NCI-H526 (cell line): Measurements from ENCODE around the gene TMC7.

ENCODE experiments used
- DNase-seq, 2 experiments: peaks; one replicate each; lab custom pipeline; 2025; lab: John Stamatoyannopoulos, UW

The TMC7 gene

DNA sequence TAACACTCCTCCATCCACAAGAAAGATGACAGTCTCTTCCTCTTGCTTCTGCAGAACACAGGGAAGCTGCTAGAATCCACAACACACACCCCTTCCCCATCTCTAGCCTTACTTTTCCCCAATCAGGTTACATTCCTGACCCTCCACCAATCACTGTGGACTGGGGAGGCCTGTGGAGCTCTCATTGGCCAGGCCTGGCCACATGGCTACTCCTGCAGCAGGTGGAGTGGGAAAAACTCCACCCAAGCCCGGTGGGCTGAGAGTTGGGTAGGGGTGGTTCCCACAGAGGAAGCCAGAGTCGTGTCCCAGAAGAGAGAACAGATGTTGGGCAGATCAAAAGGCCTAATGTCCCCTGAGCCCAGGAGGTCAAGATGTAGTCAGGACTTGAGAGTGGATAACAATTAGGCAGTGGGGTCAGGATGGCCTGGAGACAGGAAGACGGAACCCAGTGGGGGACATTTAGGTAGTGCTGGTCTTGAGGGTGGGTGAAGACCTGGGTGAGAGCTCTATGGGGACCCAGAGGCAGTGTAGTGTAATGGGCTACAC lies 105.7 kb downstream of the TMC7 start:
- DNase-seq, result no peak

DNA sequence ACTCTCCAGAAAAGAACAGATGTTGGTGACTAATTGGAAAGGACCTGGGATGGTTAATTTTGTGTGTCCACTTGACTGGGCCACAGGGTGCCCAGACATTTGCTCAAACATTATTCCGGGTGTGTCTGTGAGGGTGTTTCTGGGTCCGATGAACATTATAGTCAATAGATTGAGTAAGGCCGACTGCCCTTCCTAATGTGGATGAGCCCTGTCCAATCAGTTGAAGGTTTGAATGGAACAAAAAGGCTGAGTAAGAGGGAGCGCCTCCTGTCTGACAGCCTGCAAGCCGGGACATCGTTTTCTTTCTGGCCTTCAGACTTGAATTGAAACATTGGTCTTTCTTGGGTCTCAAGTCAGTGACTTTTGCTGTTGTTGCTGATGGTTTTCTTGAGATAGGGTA lies 107.2 kb downstream of the TMC7 start:
- no peak for DNase-seq

DNA sequence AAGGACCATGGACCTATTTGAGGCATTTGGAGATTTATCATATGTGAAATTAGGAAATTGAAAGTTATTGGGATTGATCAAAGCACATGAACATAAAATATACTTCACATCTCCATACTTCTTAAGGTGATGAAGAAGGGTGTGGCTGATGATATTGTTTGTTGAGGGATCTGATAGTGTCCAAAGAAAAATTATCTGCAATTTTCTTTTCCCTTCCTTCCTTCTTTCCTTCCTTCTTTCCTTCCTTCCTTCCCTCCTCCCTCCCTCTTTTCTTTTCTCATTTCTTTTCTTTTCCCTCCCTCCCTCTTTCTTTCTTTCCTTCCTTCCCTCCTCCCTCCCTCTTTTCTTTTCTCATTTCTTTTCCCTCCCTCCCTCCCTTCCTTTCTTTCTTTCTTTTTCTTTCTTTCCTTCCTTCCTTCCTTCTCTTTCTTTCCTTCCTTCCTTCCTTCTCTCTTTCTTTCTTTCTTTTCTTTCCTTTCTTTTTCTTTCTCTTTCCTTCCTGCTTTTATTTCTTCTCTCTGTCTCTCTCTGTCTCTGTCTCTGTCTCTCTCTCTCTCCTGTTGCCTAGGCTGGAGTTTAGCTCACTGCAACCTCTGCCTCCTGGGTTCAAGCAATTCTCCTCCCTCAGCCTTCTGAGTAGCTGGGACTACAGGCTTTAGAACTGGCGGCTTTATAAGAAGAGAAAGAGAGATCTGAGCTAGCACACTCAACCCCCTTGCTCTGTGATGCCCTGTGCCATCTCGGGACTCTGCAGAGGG lies 109.1 kb downstream of the TMC7 start:
- no peak for DNase-seq

DNA sequence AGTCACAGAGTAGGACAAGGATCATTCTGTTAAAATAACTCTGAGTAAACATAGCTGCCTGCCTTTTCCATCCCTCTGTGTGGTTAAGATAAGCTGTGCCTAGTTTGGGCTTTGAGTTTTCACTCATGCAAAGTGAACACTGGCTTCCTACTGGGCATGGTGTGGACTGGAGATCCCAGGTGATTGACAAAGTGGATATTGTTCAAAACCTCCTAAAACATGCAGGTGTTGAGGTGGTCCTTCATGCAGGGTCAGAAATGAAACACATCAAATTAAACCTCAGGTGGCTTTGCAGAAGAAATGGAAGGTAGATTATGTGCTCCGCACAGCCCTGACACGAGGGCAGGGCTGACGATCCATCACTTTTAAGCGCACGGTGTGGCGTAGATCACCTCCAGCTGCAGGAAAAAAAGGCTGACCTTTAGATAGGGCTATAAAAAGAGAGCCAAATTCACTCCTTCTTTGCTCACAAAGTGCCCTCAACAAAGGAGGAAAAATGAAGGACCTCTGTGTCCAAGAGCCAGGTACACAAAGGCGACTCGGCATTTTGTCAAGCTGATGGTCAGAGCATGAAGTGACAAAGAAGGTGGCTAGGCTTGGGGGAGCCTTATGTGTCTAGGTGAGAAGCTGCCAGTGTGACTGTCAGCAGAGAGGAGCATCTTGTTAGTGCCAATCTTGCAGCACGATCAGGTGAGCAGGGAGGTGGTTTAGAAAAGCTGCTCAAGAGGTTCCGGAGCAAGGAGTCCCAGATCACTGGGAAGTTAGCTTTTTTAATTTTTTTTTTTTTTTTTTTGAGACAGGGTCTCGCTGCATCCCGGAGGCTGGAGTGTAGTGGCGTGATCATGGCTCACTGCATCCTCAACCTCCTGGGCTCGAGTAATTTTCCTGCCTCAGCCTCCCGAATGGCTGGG lies 110.2 kb downstream of the TMC7 start:
- DNase-seq, result no peak

DNA sequence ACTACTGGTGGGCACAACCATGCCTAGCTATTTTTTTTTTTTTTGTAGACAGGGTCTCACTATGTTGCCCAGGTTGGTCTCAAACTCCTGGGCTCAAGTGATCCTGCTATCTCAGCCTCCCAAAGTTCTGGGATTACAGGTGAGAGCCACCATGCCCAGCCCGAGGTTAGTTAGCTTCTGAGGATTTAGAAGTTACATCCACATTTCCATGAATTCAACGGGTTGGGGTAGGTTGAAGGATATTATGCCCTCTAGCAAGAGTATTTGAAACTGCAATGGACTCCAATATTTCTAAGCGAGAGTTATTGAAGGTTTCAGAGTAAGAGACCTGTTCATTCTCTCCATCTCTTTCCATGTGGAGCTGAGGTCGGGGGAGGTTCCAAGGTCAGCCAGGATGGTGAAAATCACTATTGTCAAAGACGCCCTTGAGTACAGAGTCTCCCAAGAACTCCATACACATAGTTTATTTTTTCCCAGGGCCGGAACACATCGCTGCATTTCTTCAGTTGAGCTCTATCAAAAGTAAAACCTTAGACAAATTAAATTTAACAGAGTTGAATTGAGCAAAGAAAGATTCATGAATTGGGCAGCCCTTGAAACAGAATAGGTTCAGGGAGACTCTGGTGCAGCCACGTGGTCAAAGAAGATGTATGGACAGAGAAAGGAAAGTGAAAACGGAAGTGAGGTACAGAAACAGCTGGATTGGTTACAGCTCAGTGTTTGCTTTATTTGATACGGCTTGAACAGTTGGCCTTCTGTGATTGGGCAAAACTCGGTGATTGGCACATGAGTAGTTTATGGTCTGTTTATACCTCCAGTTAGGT lies 111.0 kb downstream of the TMC7 start:
- DNase-seq, result no peak

DNA sequence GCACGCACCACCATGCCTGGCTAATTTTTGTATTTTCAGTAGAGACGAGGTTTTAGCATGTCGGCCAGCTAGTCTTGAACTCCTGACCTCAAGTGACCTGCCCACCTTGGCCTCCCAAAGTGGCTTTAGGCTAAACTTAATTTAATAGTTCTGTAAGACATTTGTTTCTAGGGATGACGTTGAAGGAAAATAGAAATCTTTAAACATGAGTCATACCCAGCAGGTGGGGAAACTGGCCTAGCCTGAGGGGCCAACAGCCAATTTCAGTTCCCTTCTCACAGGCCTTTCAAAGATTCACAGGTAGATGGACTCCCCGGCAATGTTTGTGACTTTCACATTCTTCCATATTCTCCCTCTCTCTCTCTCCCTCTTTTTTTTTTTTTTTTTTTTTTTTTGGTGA lies 111.9 kb downstream of the TMC7 start:
- no peak for DNase-seq

DNA sequence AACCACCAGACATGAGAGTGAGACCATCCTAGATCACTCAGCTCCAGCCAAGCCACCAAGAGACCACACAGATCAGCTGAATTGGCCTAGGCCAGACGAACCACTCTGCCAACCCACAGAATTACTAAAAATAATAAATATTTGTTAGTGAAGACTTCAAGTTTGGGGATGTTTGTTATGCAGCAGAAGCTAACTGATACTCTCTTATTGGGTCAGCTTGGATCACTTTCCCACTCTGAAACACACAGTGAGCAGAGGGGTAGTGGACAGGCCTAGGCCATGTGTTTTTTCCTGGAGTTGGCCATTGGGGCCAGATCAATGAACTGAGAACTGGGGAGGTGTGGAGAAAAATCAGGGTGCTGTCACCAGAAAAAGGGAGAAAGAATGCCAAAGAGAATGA lies 114.4 kb downstream of the TMC7 start:
- no peak for DNase-seq

DNA sequence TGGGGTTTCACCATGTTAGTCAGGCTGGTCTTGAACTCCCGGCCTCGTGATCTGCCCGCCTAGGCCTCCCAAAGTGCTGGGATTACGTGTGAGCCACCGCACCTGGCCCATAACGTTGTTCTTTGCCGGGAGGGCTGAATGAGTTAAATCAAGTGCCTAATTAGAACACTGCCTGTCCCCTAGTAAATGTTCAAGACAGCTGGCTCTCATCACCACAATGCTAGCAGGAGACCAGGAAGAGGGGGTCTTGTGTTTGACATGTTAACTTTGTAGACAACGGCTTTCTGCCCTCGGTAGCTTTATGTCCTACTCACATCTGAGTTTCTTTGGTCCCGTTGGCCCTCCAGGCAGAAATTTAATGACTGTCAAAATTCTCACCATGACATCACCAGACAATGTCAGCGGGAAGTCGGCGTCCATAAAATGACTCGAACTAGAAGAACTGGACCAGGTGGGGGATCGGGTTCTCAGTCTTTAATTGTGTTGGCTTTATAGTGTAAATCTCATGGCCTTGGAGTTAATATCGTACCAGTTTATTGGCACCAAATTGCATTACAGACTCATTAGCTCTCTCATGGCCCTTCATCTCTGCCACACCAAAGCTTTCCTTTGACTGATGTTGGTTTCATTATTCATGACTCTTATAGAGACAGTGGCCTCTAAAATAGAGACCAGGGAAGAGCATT lies 118.6 kb downstream of the TMC7 start:
- DNase-seq, result no peak

DNA sequence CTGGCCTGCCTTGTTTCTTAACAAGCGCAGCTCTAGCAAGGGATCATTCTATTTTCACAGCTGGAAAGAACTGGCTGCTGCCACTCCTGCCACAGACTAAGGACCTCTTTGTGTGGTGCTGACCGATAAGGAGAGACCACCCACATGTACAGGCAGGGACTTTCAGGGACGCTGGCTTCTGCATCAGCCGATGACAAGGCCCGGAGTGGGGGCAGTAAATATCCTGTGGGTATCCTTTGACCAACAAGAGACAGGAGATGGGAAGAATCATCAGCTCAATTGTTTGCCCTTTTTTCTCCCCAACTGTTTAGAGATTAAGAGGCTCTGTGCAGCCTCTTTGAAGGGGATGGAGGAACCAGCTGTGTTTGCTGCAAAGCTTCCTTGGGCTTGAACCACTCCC lies 120.9 kb downstream of the TMC7 start:
- DNase-seq, result no peak

DNA sequence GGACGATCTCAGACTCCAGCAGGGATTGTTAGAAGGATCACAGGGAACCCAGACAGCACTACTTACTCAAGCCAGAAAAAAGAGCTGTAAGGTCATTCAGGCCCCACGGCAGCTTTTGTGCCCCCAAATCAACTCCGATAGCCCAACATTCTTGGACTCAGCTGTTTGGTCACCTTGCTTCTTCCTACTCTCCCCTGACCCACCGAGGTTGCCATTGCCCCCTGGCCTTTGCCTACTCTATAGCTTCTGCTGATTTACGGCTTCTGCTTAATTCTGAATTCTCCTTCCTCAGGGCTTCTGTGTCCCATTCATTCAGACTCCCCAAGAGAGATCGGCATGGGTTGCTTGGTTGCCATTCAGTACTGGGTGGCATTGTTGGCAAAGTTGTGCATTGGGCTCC lies 121.4 kb downstream of the TMC7 start:
- DNase-seq, result no peak

DNA sequence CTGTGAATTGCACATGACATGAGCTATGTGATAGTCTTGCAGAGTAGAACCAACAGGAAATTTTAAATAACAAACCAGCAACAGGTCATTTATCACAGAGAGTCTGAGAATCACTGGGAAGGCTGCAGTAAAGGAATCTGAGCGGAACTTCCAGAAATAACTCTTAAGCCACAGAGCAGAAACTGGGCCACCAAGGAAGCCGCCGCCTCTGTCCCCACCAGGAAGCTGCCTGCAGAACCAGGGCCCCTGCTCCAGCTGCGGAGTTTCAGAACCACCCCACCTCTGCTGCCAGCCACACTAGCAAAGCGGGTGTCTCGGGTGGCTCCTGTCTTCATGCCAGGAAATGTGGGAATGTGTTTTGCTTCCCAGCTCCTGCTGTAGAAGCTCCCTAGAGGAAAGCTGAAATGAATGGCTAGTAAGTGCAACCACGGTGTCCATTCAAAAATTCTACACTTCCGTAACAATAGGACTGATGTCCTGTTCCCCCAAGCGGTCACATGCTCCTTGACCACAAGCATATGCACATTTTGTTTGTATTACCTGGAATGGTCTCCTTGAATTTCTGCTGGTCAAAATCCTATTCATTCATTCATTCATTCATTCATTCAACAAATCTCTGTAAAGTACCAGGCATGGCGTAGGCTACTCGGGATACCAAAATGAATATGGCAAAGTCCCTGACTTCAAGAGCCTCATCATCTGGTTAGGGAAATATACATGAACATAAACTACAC lies 122.3 kb downstream of the TMC7 start:
- no peak for DNase-seq

DNA sequence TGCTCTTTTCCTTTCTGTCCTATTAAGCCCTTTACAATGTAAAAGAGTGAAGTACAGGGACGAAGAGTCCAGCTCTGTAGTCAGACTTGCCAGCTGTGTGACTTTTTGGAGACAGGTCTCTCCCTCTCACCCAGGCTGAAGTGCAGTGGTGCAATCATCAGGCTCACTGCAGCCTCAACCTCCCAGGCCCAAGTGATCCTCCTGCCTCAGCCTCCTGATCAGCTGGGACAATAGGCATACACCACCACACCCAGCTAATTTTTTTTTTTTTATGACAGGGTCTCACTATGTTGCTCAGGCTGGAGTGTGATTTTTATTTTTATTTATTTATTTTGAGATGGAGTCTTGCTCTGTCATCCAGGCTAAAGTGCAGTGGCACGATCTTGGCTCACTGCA lies 122.9 kb downstream of the TMC7 start:
- no peak for DNase-seq

DNA sequence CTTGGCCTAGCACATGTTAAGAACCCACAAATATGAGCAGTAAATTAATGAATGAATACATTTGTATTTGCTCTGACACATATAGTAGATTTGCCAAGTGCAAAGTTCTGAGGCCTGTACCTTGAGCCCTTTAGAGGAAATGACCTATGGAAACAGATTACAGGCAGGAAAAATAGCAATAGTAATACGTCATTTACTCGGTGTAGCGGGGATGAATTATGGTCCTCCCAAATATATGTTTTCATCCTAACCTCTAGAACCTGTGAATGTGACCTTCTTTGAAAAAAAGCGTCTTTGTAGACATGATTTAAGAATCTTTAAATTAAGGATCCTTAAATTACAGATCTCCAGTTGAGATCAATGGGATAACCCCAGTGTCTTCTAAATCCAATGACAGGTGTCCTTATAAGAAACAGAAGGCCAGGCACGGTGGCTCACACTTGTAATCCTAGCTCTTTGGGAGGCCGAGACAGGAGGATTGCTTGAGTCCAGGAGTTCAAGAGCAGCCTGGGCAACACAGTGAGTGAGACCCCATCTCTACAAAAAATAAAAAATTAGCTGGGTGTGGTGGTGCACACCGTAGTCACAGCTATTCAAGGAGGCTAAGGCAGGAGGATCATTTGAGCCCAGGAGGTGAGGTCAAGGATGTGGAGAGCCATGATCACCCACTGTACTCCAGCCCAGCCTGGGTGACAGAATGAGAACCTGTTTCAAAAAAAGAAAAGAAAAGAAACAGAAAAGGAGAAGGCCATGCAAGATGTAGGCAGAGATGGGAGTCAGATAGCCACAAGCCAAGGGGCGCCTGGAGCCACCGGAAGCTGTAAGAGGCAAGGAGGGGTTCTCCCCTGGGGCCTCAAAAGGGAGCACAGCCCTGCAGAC lies 124.9 kb downstream of the TMC7 start:
- DNase-seq, result no peak

DNA sequence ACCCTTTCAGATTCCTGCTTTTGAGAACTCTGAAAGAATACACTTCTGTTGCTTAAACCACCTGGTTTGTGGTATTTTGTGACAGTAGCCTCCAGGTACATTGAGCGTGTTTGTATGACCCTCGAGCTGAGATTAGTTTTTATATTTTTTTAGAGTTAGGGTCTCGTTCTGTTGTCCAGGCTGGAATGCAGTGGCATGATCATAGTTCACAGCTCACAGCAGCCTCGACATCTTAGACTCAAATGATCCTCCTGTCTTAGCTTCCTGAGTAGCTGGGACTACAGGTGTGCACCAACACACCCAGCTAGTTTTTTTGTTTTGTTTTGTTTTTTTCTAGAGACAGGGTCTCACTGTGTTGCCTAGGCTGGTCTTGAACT lies 125.5 kb downstream of the TMC7 start:
- no peak for DNase-seq

DNA sequence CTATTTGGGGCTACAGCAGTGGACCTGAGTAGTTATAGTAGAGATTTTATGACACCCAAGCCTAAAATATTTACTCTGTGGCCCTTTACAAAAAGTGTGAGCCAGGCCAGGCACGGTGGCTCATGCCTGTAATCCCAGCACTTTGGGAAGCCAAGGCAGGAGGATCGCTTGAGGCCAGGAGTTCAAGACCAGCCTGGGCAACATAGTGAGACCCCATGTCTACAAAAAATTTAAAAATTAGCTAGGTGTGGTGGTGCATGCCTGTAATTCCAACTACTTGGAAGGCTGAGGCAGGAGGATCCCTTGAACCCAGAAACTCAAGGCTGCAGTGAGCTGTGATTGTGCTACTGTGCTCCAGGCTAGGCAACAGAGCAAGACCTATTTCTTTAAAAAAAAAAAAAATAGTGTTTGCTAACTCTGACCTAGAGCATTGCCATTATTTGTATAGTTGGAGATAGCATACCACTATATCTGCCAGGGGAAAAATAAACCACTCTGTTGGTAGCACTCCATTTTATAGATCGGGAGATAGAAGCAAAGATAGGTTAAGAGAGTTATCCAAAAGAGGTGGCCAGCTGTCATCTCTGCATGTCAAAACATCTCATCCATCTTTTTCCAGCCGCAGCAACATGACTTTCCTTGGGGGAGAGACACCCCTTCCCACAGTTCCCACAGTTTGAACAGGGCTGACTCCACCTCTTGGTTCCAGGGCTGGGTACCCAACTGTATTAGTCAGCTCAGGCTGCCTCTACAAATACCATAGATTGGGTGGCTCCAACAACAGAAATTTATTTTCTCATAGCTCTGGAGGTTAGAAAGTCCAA lies 127.0 kb downstream of the TMC7 start:
- no peak for DNase-seq

DNA sequence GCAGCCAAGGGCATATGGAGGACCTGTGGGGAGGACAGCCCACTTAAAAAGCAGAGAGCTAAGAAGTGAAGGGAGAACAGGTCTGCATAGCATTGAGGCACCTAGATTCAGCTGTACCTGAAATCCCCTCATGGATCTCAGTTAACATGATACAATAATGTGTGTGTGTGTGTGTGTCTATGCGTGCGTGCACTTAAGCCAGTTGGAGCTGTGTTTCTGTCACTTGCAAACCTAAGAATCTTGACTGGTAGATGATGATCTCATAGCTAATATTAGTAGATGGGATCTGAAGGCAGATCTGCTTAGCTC lies 128.3 kb downstream of the TMC7 start:
- no peak for DNase-seq
